Hematopoietic multipotent progenitor cell treated with erythropoietin and hydrocortisone succinate and interleukin-3 and kit ligand, for 17 days (in vitro differentiated cells): ENCODE results near the gene KIF26B.

ENCODE experiments used
- DNase-seq: peaks from one replicate; pipeline ENCODE4 v3.0.0-alpha.2; 2015; ENCODE audit warnings: low spot score

The KIF26B gene

GRCh38 chr1:245241526-245242130 is 86.8 kb downstream of the KIF26B start:
- DNase-seq = no peak

- no peak for DNase-seq
These were observed 88.2 kb downstream of the KIF26B start for GRCh38 chr1:245242989-245243388.

- no peak for DNase-seq
These were observed 90.4 kb downstream of the KIF26B start for GRCh38 chr1:245245021-245245667.

GRCh38 chr1:245246433-245246832 is 91.6 kb downstream of the KIF26B start:
- no peak for DNase-seq

GRCh38 chr1:245247356-245247755 is 92.6 kb downstream of the KIF26B start:
- DNase-seq = no peak

- DNase-seq = no peak
These were observed 93.0 kb downstream of the KIF26B start for GRCh38 chr1:245247801-245248200.

- no peak for DNase-seq
These were observed 93.5 kb downstream of the KIF26B start for GRCh38 chr1:245248231-245248731.

GRCh38 chr1:245255783-245256182 is 101.0 kb downstream of the KIF26B start:
- DNase-seq = no peak

GRCh38 chr1:245256528-245256927 is 101.7 kb downstream of the KIF26B start:
- no peak for DNase-seq

GRCh38 chr1:245258271-245258920 is 103.6 kb downstream of the KIF26B start:
- no peak for DNase-seq

- DNase-seq = no peak
These were observed 105.5 kb downstream of the KIF26B start for GRCh38 chr1:245260110-245260882.

- DNase-seq = no peak
These were observed 106.1 kb downstream of the KIF26B start for GRCh38 chr1:245260883-245261282.

GRCh38 chr1:245261786-245262185 is 107.0 kb downstream of the KIF26B start:
- DNase-seq = no peak

GRCh38 chr1:245263529-245264095 is 108.8 kb downstream of the KIF26B start:
- DNase-seq = no peak

GRCh38 chr1:245264226-245264625 is 109.4 kb downstream of the KIF26B start:
- no peak for DNase-seq

- no peak for DNase-seq
These were observed 111.3 kb downstream of the KIF26B start for GRCh38 chr1:245266105-245266504.

GRCh38 chr1:245270063-245270462 is 115.3 kb downstream of the KIF26B start:
- DNase-seq = no peak

GRCh38 chr1:245270972-245271371 is 116.2 kb downstream of the KIF26B start:
- DNase-seq = no peak

- no peak for DNase-seq
These were observed 117.9 kb downstream of the KIF26B start for GRCh38 chr1:245272676-245273075.

- DNase-seq = no peak
These were observed 121.7 kb downstream of the KIF26B start for GRCh38 chr1:245276445-245276844.

GRCh38 chr1:245277276-245277675 is 122.5 kb downstream of the KIF26B start:
- DNase-seq = no peak

- DNase-seq = no peak
These were observed 124.1 kb downstream of the KIF26B start for GRCh38 chr1:245278846-245279245.
